Astrocyte (in vitro differentiated cells and primary cell): ENCODE data around the gene STRADA. TPM values are rescaled to one million over a fixed set of nuclear protein-coding genes. Genes with fewer than 3 reads are reported as not detected.
A peak's percentile ranks its signal among the peaks of the same experiment; 100 is the strongest.

Experiments used
- DNase-seq: peaks from one replicate; pipeline ENCODE4 v3.0.0-alpha.2; 2010; ENCODE audit warnings: low read depth
- FAIRE-seq: peaks from 2 replicates; lab custom pipeline; 2011; peaks lifted over from hg19 to GRCh38; lab: Jason Lieb, UNC
- H2AFZ ChIP-seq: 2 replicates; pipeline ENCODE4 v1.6.0; 2012; ENCODE audit warnings: low read depth, low read length, inconsistent platforms
- H3K27ac ChIP-seq: 2 replicates; pipeline ENCODE4 v1.5.1; 2011; ENCODE audit warnings: low read depth, low read length, inconsistent platforms
- H3K27me3 ChIP-seq: 2 replicates; pipeline ENCODE4 v1.6.0; 2011; ENCODE audit warnings: low read length, inconsistent platforms; ENCODE audit not compliant: insufficient read depth
- H3K36me3 ChIP-seq: 2 replicates; pipeline ENCODE4 v1.5.1; 2011; ENCODE audit warnings: low read length, inconsistent platforms; ENCODE audit not compliant: insufficient read depth
- H3K4me1 ChIP-seq: 2 replicates; pipeline ENCODE4 v1.5.1; 2011; ENCODE audit warnings: low read length, inconsistent platforms; ENCODE audit not compliant: insufficient read depth
- H3K4me2 ChIP-seq: 2 replicates; pipeline ENCODE4 v1.6.0; 2012; ENCODE audit warnings: low read length, inconsistent platforms
- H3K4me3 ChIP-seq: 2 replicates; pipeline ENCODE4 v1.5.1; 2011; ENCODE audit warnings: low read depth, mild to moderate bottlenecking, low read length, inconsistent platforms; ENCODE audit not compliant: insufficient read depth
- H3K79me2 ChIP-seq: 2 replicates; pipeline ENCODE4 v1.6.0; 2012; ENCODE audit warnings: mild to moderate bottlenecking, low read length, inconsistent platforms; ENCODE audit not compliant: insufficient read depth
- H3K9ac ChIP-seq: 2 replicates; pipeline ENCODE4 v1.6.0; 2012; ENCODE audit warnings: mild to moderate bottlenecking, low read length, inconsistent platforms
- H3K9me3 ChIP-seq: 2 replicates; pipeline ENCODE4 v1.5.1; 2012; ENCODE audit warnings: low read depth, mild to moderate bottlenecking, low read length, inconsistent platforms; ENCODE audit not compliant: insufficient read depth
- H4K20me1 ChIP-seq: 2 replicates; pipeline ENCODE4 v1.6.0; 2012; ENCODE audit warnings: low read length, inconsistent platforms; ENCODE audit not compliant: insufficient read depth
- H3K27ac Mint-ChIP-seq: one replicate; pipeline ENCODE4 v1.8.0; 2021; ENCODE audit warnings: mild to moderate bottlenecking, mixed read lengths; ENCODE audit not compliant: unreplicated experiment
- H3K27me3 Mint-ChIP-seq: one replicate; pipeline ENCODE4 v1.8.0; 2021; ENCODE audit warnings: low read depth, mixed read lengths; ENCODE audit not compliant: unreplicated experiment
- H3K36me3 Mint-ChIP-seq: one replicate; pipeline ENCODE4 v1.8.0; 2021; ENCODE audit warnings: low read depth, mixed read lengths; ENCODE audit not compliant: unreplicated experiment
- H3K4me1 Mint-ChIP-seq: one replicate; pipeline ENCODE4 v1.8.0; 2021; ENCODE audit warnings: low read depth, mixed read lengths; ENCODE audit not compliant: unreplicated experiment
- H3K4me3 Mint-ChIP-seq: one replicate; pipeline ENCODE4 v1.8.0; 2021; ENCODE audit warnings: mild to moderate bottlenecking, moderate library complexity, mixed read lengths; ENCODE audit not compliant: unreplicated experiment
- H3K9me3 Mint-ChIP-seq: one replicate; pipeline ENCODE4 v1.8.0; 2021; ENCODE audit warnings: mild to moderate bottlenecking, mixed read lengths; ENCODE audit not compliant: unreplicated experiment
- CTCF ChIP-seq: IDR thresholded peaks from 2 replicates; pipeline ENCODE4 v1.5.1; 2011; ENCODE audit warnings: low read depth, mild to moderate bottlenecking, inconsistent platforms, low read length, moderate library complexity; ENCODE audit not compliant: insufficient read depth
- EZH2 ChIP-seq: IDR thresholded peaks from 2 replicates; pipeline ENCODE4 v1.6.1; 2012; ENCODE audit warnings: mild to moderate bottlenecking, low read length, inconsistent platforms; ENCODE audit not compliant: insufficient read depth
- total RNA-seq: library from RNA; stranded (reverse); gene quantifications from 2 replicates; pipeline ENCODE4 v1.2.1, GENCODE V29; 2021

The STRADA gene
- total RNA-seq, 1 donor from 2014 or later: 35.7 TPM

DNA sequence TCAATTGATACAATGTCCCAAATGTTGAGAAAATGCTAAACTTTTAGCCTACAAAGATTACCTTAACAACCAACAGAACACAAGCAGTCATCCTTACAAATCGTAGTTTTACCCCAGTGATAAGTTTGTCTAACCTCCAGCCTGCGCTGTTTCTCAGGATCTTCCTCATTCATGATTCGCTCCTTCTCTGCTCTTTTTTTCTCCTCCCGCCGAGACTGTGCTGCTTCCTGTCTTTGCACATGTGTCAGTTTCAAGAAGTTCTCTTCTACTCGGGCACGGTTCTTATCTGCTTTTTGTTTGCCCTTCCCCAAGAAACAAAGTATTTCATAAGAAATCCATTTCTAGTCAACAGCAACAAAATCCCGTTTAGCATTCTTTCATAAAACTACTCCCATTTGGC lies 10.2 kb upstream of the STRADA start:
- FAIRE-seq (no peak), DNase-seq (no peak)
- TF ChIP-seq EZH2 (no peak), CTCF (no peak)
- H4K20me1 ChIP-seq: no peaks in the 10 kb centered on the region
- peak overlapping the region; percentile 1 for H3K27ac Mint-ChIP-seq
- H3K9me3 ChIP-seq: no peaks in the 10 kb centered on the region
- H3K4me3 Mint-ChIP-seq: no peak overlapping the region
- no peaks in the 10 kb centered on the region for H3K9me3 Mint-ChIP-seq
- peaks cover 46% of the 10 kb centered on the region for H3K36me3 ChIP-seq
- no peak overlapping the region for H3K4me3 ChIP-seq
- no peak overlapping the region for H2AFZ ChIP-seq
- no peaks in the 10 kb centered on the region for H3K27me3 Mint-ChIP-seq
- H3K27ac ChIP-seq: no peak overlapping the region
- no peaks in the 10 kb centered on the region for H3K27me3 ChIP-seq
- peaks cover 7% of the 10 kb centered on the region for H3K36me3 Mint-ChIP-seq
- no peak overlapping the region for H3K9ac ChIP-seq
- no peaks in the 10 kb centered on the region for H3K4me1 ChIP-seq
- H3K79me2 ChIP-seq: peaks cover 2% of the 10 kb centered on the region
- no peaks in the 10 kb centered on the region for H3K4me1 Mint-ChIP-seq
- no peak overlapping the region for H3K4me2 ChIP-seq

GRCh38 chr17:63741143-63741407 lies 524 bp downstream of the STRADA start:
- Histone ChIP-seq H3K4me3 (peak overlapping the region; percentile 81), H3K36me3 (peaks cover 11% of the 10 kb centered on the region), H3K9me3 (no peaks in the 10 kb centered on the region), H3K27me3 (no peaks in the 10 kb centered on the region), H4K20me1 (no peaks in the 10 kb centered on the region), H3K4me2 (peak overlapping the region; percentile 96), H3K9ac (peak overlapping the region; percentile 92), H3K27ac (peak overlapping the region; percentile 67), H3K79me2 (peaks cover 21% of the 10 kb centered on the region), H2AFZ (peak overlapping the region; percentile 82), H3K4me1 (peaks cover 12% of the 10 kb centered on the region)
- TF ChIP-seq CTCF (no peak), EZH2 (no peak)
- no peaks in the 10 kb centered on the region for H3K36me3 Mint-ChIP-seq
- H3K27me3 Mint-ChIP-seq: no peaks in the 10 kb centered on the region
- FAIRE-seq (no peak), DNase-seq (no peak)
- peaks cover 6% of the 10 kb centered on the region for H3K4me1 Mint-ChIP-seq
- peak overlapping the region; percentile 99 for H3K4me3 Mint-ChIP-seq
- H3K9me3 Mint-ChIP-seq: no peaks in the 10 kb centered on the region
- H3K27ac Mint-ChIP-seq: peak overlapping the region; percentile 80

DNA sequence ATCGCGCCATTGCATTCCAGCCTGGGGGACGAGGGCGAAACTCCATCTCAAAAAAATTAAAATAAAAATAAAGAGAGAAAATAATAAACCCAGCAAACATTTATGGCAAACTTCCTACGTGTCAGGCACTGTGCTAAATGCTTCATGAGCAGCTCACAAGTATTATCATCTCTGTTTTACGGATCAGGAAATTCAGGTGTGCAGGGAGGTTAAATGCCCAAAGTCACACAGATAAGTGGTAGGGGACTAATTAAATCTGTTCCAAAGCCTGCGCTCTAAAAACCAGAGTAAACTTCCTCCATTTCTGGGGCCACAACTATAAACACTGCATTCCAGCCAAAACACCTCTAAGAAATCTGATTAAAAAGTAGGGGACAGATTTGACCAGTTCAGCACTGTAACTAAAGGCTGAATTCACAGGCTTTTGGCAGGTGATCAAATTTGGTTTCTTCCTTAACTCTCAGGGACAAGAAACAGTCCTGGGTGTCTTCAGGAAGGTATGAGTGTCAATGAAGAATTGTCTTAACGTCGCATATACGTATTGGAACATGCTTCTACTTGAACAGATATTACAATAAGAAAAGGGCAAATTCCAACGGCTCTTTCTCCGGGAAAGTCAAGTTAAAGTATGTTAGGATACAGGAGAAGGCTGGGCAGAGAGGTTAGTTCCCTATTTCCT lies 996 bp downstream of the STRADA start:
- peak overlapping the region; percentile 92 for H3K9ac ChIP-seq
- no peaks in the 10 kb centered on the region for H3K27me3 ChIP-seq
- peaks cover 6% of the 10 kb centered on the region for H3K36me3 ChIP-seq
- Mint-ChIP-seq H3K27me3 (no peaks in the 10 kb centered on the region), H3K36me3 (no peaks in the 10 kb centered on the region), H3K9me3 (no peaks in the 10 kb centered on the region), H3K27ac (peak overlapping the region; percentile 80), H3K4me3 (peak overlapping the region; percentile 99), H3K4me1 (peaks cover 6% of the 10 kb centered on the region)
- peak overlapping the region; percentile 96 for H3K4me2 ChIP-seq
- H3K27ac ChIP-seq: peak overlapping the region; percentile 67
- peak overlapping the region; percentile 81 for H3K4me3 ChIP-seq
- no peaks in the 10 kb centered on the region for H3K9me3 ChIP-seq
- DNase-seq (no peak), FAIRE-seq (no peak)
- no peaks in the 10 kb centered on the region for H4K20me1 ChIP-seq
- peaks cover 12% of the 10 kb centered on the region for H3K4me1 ChIP-seq
- H3K79me2 ChIP-seq: peaks cover 25% of the 10 kb centered on the region
- peak overlapping the region; percentile 82 for H2AFZ ChIP-seq
- TF ChIP-seq CTCF (no peak), EZH2 (no peak)
